22Rv1 (cell line): ENCODE results near the gene DLD.
A peak's percentile ranks its signal among the peaks of the same experiment; 100 is the strongest.

Source experiments
- H3K27ac ChIP-seq: fragments of 450-650 bp; 2 replicates; pipeline ENCODE4 v1.5.1; 2017
- ZFX ChIP-seq: fragments of 450-650 bp; IDR thresholded peaks from 2 replicates; pipeline ENCODE4 v1.6.1; 2017; ENCODE audit warnings: antibody characterized with exemption, borderline replicate concordance
- TF ChIP-seq, protein P1 (sequence below): fragments of 450-650 bp; IDR thresholded peaks from 2 replicates; pipeline ENCODE4 v1.5.1; 2017; ENCODE audit warnings: mild to moderate bottlenecking

Gene DLD

DNA sequence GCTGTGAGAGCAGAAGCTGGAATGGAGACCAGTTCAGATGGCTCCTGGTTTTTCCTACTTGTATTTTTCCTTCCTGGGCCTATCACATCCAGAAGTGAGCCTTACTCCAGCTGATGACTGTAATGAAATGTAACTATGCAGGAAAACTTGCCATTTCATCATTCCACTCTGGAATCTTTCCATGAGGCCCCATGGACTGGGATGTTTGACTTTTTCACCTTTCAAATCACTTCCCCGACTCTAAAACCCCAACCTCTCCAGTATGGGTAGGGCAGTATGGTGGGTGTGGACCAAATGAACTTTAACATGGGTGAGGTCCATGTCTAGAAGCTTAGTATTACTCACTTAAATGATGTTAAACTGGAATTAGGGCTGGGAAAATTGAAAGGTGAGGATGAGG, 40.3 kb upstream of the DLD start:
- no peak overlapping the region for H3K27ac ChIP-seq
- TF ChIP-seq ZFX, result no peak
- TF ChIP-seq, protein P1, sequence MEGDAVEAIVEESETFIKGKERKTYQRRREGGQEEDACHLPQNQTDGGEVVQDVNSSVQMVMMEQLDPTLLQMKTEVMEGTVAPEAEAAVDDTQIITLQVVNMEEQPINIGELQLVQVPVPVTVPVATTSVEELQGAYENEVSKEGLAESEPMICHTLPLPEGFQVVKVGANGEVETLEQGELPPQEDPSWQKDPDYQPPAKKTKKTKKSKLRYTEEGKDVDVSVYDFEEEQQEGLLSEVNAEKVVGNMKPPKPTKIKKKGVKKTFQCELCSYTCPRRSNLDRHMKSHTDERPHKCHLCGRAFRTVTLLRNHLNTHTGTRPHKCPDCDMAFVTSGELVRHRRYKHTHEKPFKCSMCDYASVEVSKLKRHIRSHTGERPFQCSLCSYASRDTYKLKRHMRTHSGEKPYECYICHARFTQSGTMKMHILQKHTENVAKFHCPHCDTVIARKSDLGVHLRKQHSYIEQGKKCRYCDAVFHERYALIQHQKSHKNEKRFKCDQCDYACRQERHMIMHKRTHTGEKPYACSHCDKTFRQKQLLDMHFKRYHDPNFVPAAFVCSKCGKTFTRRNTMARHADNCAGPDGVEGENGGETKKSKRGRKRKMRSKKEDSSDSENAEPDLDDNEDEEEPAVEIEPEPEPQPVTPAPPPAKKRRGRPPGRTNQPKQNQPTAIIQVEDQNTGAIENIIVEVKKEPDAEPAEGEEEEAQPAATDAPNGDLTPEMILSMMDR, result no peak

- no peak overlapping the region for H3K27ac ChIP-seq
- TF ChIP-seq, protein P1, result no peak
- TF ChIP-seq ZFX, result no peak
Measured at GRCh38 chr7:107854454-107854853, 36.5 kb upstream of the DLD start.

GRCh38 chr7:107854989-107855388, 36.0 kb upstream of the DLD start:
- H3K27ac ChIP-seq, result no peak overlapping the region
- TF ChIP-seq ZFX, result no peak
- TF ChIP-seq, protein P1, result no peak

DNA sequence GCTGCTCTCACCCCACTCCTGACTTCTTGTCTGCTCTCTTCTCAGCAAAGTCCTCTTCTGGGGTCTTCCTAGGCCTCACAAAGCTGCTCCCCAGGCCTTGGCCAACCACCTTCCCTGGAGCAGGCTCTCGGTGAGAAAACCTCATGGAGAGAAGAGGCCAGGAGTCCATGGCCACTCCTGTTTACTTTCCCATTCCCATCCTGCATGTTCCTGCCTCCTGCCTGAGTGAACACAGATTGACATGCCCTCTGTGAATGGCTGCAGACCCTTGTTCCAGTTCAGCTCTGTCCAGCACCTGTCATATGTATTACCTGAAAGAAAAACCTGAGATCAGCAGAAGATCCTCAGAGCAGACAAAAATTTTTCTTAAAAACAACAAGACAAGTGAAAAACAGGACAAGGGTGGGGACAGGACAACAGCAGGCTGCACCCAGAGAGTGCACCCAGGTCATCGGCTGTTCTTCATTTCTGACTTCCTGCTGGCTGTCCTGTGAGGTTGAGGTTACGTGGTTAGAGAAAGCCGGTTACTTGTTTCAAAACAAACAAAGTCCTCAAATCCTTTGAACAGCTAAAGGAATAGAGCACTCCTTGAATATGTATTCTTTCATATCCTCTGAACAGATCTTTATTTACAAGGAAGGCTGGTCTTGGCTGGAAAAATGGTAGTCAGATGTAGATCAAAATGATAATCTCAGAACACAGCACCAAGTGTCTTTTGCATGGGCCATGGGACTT, 34.0 kb upstream of the DLD start:
- H3K27ac ChIP-seq, result peak overlapping the region; percentile 38
- TF ChIP-seq, protein P1, result no peak
- no peak for TF ChIP-seq ZFX

- H3K27ac ChIP-seq, result peak overlapping the region; percentile 38
- TF ChIP-seq ZFX, result no peak
Measured at GRCh38 chr7:107857541-107857912, 33.5 kb upstream of the DLD start.

DNA sequence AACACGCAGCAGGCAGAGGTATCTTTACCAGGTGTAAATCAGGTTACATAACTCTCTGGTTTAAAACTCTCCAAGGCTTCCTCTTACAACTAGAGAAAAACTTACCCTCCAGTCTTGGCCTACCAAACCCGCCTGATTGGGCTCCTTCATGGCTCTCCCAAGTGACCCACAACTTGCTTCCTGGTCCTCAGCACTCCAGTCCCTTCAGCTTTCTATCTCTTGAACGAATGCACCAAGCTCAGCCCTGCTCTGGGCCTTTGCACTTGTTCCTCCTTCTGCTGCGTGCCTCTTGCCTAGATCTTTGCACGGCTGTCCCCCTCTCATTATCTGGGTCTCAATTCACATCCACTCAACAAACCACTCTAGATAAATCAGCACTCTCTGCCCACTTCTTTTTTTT, 32.7 kb upstream of the DLD start:
- H3K27ac ChIP-seq, result no peak overlapping the region
- TF ChIP-seq, protein P1, result no peak
- TF ChIP-seq ZFX, result no peak

DNA sequence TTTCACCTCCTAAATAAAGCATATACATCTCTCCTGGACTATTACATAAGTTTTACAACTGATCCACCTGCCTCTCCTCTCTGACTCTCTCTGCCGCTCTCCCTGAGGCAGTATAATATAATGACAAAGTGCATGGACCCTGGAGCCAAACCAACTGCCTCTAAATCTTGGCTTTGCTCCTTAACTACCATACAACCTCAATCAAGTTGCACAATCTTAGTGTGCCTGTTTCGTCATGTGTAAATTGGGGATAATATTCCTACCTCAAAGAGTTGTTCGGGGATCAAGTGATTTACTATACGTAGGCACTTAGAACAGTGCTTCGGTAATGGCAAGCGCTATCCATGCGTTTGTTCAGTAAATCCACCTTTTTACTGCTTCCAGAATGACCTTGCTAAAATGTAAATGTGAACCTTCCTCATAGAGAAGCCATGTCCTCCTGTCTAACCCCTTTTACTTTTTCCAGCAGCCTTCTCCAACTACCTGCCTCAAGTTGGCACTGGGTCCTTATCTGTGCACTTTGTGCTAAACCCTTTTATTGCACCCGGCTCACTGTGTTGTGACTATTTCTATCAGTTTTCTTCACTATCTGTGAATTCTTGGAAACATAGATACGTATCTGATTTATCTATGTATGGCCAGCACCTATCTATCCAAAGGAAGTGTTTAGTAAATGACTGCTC, 30.6 kb upstream of the DLD start:
- TF ChIP-seq, protein P1, result no peak
- no peak for TF ChIP-seq ZFX
- H3K27ac ChIP-seq, result no peak overlapping the region
